NCI-H510A treated with DMSO at 0.1 percent for 48 hours (cell line): ENCODE measurements around the gene PGAM2.

Experiments
- DNase-seq: peaks from one replicate; lab custom pipeline; 2025; lab: John Stamatoyannopoulos, UW

The PGAM2 gene

DNA sequence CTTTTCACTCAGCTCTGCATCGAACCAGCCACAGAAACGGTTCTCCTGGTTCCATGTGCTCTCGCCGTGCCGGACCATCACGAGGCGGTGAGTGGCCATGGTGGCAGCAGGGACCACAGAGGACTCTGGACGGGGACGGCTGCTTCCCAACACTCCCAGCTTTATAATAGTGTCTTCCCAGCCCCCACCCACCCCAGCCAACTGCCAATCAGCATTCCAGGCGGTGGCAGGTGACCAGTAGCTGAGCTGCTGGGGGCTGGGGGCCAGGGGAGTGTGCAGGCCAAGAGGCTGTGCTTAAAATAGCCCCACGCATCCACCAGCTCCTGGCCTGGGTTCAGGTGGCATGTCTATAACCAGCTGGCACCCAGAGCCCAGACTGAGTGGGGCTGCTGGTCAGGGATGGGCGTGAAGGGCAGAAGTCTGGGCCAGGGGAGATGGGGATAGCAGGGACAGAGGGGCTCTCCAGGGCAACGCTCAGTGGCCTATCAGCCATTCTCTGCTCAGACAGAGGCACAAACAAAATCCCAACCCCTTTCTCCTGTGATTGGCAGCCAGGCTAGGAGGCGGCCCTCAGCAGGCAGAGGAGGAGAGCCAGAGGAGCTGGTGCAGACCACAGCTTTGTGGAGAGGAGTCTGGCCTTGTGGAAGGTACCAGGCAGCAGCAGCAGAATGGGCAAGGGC, at the start of gene PGAM2:
PGAM2 (minus strand) TSS at position 137 of the 680 bp plus-strand sequence; CDS start at position 99, 38 bp downstream.
- peak; percentile 13 for DNase-seq

DNA sequence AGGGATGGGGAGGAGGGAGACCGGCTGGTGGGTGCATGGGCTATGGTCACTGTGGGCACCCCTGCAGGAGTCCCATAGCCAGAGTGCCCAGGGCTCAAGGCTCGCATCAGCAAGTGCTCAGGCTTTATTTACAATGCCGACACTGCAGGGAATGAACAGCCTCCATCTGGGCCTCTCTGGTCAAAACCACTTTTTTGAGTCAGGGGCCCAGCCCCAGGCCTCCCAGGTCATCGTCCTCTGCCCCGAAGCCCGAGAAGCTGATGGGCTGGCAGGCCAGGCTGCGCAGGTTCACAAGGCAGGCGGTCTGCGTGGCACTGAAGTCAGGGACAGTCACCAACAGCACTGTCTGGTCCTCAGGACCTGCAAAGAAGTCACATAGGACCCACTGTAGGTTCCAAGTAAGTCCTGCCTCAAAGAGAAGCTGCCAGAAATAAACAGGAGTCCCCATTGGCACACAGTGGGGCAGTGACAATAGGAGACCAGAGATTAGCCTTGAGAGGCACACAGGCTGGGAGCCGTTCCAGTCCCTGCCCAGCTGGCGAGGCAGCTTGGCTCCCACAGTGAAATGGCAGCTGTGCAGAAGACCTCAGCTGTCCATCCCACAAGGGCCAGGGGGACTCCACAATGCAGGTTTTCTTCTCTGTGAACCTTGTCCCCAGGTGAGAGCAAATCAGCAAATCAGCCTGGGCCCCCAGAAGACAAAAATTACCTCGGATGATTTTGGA, 49.4 kb upstream of the PGAM2 start:
- no peak for DNase-seq

DNA sequence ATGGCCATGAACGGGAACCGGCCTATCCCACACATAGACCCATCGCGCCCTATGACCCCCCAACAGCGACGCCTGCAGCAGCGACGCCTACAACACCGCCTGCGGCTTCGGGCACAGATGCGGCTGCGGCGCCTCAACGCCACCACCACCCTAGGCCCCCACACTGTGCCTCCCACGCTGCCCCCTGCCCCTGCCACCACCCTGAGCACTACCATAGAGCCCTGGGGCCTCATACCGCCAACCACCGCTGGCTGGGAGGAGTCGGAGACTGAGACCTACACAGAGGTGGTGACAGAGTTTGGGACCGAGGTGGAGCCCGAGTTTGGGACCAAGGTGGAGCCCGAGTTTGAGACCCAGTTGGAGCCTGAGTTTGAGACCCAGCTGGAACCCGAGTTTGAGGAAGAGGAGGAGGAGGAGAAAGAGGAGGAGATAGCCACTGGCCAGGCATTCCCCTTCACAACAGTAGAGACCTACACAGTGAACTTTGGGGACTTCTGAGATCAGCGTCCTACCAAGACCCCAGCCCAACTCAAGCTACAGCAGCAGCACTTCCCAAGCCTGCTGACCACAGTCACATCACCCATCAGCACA, 48.5 kb upstream of the PGAM2 start:
- no peak for DNase-seq

DNA sequence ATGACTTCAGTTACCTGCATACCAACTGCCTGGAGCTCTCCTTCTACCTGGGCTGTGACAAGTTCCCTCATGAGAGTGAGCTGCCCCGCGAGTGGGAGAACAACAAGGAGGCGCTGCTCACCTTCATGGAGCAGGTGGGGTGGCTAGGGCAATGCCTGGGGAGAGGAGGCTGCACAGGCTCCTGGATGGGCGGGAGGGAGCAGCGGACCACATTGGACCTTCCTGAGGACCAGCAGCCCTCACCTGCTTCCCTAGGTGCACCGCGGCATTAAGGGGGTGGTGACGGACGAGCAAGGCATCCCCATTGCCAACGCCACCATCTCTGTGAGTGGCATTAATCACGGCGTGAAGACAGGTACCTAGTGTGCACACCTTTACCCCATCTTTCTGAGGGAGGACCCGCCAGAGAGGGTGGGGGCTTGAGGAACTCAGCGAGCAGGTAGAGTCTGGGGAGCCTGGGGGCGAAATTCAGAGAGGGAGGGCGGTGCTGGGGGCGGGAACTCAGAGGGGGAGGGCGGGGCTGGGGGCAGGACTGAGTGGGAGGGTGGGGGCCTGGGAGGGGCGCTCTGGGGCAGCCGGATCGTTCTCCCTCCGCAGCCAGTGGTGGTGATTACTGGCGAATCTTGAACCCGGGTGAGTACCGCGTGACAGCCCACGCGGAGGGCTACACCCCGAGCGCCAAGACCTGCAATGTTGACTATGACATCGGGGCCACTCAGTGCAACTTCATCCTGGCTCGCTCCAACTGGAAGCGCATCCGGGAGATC, 47.8 kb upstream of the PGAM2 start:
- no peak for DNase-seq

DNA sequence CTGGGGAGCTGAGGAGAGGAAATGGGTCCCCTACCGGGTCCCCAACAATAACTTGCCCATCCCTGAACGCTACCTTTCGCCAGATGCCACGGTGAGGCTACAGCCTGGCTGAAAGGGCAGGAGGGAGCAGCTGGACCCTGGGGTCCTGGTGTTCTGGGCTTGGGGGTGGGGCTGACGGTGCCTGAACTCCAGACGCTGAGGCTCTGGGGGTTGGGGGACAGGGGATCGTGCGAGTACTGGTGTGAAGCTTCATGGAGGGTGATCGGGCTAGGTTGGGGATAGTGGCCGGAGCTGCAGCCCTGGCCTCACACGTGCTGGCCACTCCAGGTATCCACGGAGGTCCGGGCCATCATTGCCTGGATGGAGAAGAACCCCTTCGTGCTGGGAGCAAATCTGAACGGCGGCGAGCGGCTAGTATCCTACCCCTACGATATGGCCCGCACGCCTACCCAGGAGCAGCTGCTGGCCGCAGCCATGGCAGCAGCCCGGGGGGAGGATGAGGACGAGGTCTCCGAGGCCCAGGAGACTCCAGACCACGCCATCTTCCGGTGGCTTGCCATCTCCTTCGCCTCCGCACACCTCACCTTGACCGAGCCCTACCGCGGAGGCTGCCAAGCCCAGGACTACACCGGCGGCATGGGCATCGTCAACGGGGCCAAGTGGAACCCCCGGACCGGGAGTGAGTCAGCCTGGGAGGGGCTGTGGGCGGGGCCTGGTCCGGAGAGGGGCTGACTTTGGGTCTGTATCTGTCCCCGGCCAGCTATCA, 47.0 kb upstream of the PGAM2 start:
- no peak for DNase-seq

DNA sequence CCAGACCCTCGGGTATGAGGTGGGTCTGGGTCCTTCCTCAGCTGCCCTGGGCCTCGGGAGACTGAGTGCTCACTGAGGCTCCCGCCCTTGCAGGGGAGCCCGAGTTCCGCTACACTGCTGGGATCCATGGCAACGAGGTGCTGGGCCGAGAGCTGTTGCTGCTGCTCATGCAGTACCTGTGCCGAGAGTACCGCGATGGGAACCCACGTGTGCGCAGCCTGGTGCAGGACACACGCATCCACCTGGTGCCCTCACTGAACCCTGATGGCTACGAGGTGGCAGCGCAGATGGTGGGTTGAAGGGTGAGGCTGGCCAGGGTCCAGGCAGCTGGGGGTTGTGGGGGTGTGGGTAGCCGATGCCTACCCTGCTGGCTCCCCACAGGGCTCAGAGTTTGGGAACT, 46.4 kb upstream of the PGAM2 start:
- DNase-seq, result no peak

DNA sequence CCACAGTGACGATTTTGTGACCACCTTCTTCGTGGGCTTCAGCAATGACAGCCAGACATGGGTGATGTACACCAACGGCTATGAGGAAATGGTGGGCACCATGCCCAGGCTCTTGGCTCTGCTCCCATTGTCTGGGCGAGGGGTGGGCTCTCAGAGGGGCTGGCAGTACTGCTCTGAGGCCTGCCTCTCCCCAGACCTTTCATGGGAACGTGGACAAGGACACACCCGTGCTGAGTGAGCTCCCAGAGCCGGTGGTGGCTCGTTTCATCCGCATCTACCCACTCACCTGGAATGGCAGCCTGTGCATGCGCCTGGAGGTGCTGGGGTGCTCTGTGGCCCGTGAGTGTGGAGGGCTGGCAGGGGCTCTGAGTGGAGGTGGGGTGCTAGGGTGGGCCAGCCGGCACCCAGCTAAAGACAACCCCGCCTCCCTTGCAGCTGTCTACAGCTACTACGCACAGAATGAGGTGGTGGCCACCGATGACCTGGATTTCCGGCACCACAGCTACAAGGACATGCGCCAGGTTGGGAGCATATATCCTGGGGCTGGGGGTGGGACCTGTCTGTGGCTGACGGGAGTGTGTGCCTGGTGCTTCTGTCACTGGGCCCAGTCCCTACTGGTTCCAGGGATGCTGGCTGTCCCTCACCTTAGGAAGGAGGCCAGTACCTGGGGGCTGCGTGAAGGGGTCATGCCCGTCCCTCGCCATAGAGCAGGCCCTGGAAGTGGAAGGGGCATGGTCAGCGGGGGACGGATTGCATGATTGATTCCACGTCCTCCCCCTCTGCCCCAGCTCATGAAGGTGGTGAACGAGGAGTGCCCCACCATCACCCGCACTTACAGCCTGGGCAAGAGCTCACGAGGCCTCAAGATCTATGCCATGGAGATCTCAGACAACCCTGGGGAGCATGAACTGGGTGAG, 45.6 kb upstream of the PGAM2 start:
- no peak for DNase-seq

DNA sequence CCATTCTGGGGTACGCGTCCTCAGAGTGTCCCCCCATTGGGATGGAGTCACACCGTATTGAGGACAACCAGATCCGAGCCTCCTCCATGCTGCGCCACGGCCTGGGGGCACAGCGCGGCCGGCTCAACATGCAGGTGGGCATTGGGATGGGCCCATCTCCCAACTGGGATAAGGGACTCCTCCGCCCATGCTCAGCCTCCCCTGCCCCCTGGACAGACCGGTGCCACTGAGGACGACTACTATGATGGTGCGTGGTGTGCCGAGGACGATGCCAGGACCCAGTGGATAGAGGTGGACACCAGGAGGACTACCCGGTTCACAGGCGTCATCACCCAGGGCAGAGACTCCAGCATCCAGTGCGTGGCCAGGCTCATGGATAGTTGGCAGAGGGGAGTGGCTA, 44.6 kb upstream of the PGAM2 start:
- DNase-seq, result no peak

DNA sequence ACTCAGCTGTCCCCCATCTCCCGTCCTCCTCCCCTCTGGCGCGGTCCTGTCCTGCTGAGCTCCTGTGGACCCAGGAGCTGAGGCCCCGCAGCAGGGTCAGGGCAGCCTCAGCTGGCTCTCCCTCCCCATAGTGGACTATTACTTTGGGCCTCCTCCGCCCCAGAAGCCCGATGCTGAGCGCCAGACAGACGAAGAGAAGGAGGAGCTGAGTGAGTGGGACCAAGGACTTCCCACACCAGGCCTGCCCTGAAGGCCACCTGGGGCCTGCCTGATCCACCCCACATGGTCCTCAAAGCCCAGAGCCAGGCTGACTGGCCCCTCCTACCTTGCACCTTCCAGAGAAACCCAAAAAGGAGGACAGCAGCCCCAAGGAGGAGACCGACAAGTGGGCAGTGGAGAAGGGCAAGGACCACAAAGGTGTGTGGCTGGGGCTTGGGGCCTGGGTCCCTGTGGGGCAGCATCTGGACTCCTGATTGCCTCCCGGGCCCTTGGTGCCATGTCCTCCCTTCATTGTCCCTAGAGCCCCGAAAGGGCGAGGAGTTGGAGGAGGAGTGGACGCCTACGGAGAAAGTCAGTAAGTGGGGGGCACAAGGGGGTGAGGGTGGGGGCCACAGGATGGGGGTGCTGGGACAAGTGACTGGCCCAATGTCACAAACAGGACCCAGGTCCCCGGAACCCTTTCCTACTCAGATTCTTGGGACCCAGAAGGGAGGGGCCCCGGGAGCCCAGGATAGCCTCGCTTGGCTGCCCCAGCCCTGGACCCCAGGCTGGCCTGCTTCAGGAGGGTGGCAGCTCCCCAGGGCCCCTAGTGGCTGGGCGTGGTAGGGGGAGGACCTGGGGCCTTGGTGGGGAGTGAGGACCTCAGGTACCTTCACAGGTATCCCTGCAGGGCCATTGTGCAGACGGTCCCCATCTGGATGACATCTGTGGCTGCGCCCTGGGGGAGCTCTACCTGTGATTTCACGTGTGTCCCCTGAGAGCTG, 43.7 kb upstream of the PGAM2 start:
- no peak for DNase-seq

DNA sequence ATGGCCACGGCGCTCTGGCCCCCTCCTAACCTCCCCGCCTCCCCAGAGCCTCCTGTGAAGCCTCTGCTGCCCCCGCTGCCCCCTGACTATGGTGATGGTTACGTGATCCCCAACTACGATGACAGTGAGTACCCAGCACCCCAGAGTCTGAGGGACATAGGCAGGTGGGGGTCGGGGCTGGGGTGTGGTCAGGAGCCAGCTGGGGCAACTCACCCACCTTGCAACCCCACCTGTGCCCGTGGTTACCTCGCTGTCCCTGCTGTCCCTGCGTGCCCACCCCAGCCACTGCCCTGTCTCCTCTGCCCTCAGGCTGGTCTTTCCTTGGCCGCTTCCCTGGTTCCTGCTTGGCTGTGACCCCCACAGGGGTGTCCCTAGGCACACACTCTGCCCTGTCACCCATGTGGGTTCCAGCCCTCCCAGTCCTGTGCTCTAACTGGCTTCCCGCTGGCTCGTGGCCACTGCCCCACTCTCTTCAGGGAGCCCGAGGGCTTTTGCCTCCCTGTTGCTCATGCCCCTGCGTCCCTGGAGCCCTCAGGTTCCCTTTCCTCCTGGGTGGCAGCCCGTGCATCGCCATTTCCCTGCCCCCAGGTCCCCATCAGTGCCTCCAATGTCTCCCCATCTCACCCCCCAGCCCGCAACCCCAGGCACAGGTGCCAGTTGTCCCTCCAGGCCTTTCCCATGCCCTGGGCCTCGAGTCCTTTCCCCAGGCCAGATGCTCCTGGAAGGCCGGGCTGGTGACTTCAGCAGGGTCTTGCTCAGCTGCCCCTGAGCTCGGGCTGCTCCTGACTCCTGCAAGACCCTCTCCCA, 42.8 kb upstream of the PGAM2 start:
- DNase-seq, result no peak

DNA sequence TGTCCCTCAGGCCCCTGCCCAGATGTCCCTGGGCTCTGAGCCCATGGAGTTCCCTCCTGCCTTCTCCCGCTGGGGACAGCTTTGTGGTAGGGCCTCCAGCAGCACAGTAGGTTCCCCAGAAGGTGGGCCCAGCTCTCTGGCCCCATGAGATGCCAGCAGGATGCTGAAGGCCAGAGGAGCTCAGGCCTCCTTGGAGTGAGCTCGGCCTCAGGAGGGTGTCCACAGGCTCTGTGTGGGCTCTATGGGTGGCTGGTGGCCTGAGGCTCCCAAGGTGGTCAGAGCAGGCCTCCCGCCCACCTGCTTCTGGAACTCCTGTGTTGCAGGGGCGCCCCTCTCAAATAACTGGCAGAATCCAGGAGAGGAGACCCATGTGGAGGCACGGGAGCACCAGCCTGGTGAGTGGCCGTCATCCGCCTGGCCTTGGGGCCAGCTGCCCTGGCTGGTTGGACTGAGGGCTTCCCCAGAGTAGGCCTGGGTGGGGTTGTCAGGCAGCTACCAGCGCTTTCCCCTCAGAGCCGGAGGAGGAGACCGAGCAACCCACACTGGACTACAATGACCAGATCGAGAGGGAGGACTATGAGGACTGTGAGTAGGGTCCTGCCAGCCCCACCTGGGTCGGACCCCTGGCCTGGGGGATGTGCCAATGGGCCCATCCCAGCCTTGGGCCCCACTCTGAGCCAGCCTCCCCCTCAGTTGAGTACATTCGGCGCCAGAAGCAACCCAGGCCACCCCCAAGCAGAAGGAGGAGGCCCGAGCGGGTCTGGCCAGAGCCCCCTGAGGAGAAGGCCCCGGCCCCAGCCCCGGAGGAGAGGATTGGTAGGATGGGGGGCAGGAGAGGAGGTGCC, 42.0 kb upstream of the PGAM2 start:
- no peak for DNase-seq

DNA sequence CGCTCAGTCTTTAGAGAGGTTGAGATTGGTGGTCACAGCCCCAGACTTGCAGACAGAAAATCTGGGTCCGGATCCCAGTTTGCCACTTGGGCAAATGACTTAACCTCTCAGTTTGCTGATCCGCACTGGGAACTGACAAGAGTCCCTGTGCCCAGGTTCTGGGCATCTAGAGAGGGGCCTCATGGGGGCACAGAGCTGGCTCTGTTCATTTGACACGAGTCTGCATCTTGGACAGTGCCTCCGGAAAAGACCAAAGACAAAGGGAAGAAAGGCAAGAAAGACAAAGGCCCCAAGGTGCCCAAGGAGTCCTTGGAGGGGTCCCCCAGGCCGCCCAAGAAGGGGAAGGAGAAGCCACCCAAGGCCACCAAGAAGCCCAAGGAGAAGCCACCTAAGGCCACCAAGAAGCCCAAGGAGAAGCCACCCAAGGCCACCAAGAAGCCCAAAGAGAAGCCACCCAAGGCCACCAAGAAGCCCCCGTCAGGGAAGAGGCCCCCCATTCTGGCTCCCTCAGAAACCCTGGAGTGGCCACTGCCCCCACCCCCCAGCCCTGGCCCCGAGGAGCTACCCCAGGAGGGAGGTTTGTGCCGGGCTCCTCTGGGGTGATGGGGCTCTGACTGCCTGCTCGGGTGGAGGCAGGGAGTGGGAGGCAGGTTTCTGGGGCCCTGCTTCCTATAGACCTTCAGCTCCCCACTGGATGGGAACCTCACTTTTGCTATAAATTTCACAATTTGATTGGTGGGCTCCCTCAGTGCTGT, 41.1 kb upstream of the PGAM2 start:
- no peak for DNase-seq

DNA sequence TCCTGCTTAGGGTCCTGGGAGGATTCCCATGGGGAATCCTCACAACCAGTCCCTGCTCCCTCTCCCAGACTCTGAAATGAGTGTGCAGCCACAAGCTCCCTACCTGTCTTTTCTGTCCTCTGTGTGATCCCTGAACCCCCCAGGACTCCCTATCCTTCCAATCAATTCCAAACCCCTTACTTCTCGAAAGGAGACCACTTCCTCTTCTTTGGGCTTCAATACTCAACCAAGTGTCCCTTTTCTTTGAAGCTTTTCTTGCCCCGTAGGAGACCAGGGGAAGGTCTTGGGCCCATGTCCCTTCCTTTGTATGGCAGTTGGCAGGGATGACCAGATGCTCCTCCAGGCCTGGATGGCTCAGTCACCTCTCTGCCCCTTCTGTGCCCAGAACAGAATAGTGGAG, 40.5 kb upstream of the PGAM2 start:
- DNase-seq, result no peak

DNA sequence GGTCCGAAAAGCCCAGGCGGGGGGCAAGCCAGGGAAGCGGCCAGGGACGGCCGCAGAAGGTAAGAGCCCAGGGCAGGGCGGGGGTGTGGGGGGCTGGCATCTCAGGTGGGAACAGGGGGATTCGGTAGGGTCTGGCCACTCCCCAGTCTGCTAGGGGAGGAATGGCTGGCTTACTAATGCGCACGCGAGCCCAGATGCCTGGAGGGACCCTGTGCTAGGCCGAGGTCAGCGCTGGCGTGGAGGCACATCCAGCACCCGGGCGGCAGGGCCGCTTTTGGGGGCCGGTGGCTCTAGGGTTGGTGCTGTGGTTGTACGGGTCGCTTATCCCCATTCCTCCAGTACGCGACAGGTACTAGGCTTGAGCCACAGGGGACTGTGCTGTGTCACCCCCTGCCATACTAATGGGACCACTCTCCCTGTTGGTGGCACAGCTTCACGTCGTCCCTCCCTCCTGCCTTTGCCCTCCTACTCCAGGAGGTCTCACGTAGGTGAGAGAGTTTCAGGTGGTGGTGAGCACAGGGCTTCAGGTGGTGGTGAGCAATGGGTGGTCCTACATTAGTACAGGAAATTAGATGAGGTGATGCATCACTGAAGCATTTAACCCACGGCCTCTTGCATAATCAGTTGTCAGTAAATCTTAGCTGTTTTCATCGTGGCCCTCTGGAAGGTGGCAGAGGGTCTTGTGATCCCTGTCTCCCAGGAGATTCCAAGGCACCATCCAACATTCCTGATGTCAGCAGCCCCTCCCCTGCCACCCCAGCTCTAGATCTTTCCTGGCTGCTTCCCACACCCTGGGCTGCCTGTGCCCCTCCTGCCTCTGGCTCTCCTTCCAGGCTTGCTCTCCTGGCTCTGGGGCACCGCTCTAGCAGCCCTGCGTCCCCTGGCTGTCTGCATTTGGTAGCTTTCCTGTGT, 39.7 kb upstream of the PGAM2 start:
- DNase-seq, result no peak

DNA sequence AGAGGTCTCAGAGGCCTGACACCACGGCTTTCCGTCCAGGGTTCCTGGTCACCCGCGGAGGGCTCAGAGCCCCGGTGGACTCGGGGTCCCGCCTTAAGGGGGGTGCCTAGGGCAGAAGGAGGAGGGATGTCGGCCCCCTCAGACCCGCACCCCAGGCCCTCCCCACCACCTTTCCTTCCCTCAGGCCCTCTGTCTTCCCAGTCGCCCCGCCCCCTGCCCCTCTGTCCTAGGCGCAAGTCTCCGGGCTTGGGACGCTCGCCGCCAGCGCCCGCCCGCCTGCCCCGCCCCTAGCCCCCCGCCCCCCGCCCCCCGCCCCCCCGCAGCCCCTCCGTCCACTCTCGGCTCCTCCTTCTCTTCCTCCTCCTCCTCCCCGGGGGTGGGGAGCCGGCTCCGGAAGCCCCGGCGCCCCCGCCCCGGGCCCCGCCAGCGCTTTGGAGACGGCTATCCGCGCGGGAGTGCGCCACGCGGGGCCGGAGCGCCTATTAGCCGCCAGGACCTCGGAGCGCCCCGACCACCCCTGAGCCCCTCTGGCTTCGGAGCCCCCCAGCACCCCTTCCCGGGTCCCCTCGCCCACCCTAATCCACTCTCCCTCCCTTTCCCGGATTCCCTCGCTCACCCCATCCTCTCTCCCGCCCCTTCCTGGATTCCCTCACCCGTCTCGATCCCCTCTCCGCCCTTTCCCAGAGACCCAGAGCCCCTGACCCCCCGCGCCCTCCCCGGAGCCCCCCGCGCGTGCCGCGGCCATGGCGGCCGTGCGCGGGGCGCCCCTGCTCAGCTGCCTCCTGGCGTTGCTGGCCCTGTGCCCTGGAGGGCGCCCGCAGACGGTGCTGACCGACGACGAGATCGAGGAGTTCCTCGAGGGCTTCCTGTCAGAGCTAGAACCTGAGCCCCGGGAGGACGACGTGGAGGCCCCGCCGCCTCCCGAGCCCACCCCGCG, 38.8 kb upstream of the PGAM2 start, which contains the start of gene AEBP1:
AEBP1 (plus strand) TSS at position 423 of the 937 bp plus-strand sequence; CDS start at position 744, 321 bp downstream.
- no peak for DNase-seq
